ENCODE results near the gene ZNF236.
"Not testable (repeated sequence)": the region's sequence is repeated elsewhere in the genome, so short reads cannot be mapped to it uniquely, and the experiment has no call there.

The ZNF236 gene

GRCh38 chr18:76822506-76823160 lies at the start of gene ZNF236:
ZNF236 (plus strand) TSS chr18:76822557; CDS start chr18:76822608, 51 bp downstream.
- peak; percentile 28; the same call in 1 of the 2 replicates for TF ChIP-seq POLR2A (IDR thresholded peaks at IDR 0.05; ENCODE audit: low read depth, low read length)
- FAIRE-seq, result no peak
- peak; percentile 7 for DNase-seq (ENCODE audit: insufficient read length, low spot score)

- DNase-seq (ENCODE audit: insufficient read length, low spot score) (no peak), FAIRE-seq (no peak)
- TF ChIP-seq POLR2A (IDR thresholded peaks at IDR 0.05; ENCODE audit: low read depth, low read length), result no peak
These were observed 49.7 kb upstream of the ZNF236 start for GRCh38 chr18:76772665-76773064.

DNA sequence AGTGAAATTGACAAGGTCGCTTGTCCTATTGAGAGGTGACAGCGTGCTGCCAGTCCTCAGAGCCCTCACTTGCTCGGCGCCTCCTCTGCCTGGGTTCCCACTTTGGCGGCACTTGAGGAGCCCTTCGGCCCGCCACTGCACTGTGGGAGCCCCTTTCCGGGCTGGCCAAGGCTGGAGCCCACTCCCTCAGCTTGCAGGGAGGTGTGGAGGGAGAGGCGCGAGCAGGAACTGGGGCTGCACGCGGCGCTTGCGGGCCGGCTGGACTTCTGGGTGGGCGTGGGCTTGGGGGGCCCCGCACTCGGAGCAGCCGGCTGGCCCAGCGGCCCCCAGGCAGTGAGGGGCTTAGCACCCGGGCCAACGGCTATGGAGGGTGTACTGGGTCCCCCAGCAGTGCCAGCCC lies 45.3 kb upstream of the ZNF236 start:
- DNase-seq (ENCODE audit: insufficient read length, low spot score); FAIRE-seq: not testable (repeated sequence)

DNA sequence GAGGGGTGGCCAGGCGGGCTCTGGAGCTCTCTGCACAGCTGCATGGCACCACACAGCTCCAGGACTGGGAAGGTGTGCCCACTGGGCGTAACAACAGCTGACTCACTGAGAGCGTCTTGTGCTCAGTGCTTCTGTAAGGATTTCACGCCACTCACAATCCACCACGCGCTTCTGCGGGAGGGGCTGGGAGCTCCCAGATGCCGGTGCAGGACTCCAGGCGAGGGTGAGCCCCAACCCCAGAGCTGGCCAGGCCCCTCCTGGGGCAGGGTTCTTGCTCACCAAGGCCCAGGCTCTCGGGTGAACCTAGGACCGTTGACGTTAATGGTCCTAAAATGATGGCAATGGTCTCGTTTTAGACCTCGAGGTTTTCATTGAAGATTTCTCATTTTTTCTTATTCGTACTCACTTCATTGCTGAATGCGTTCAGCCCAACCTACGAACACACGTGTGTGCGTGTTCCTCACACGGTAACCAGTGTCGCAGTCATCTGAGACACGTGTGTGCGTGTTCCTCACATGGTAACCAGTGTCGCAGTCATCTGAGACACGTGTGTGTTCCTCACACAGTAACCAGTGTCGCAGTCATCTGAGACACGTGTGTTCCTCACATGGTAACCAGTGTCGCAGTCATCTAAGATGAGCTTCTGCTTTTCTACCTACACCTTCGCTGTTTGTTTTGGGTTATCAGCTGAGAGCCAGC lies 38.4 kb upstream of the ZNF236 start:
- TF ChIP-seq POLR2A (IDR thresholded peaks at IDR 0.05; ENCODE audit: low read depth, low read length), result no peak
- FAIRE-seq, result no peak

GRCh38 chr18:76785872-76786271 lies 36.5 kb upstream of the ZNF236 start:
- no peak for FAIRE-seq
- no peak for TF ChIP-seq POLR2A (IDR thresholded peaks at IDR 0.05; ENCODE audit: low read depth, low read length)
- DNase-seq (ENCODE audit: insufficient read length, low spot score), result no peak

More for the DNA sequence above, 38.4 kb upstream of the ZNF236 start:
- no peak for DNase-seq (ENCODE audit: insufficient read length, low spot score)

GRCh38 chr18:76788571-76789317 lies 33.6 kb upstream of the ZNF236 start:
- DNase-seq (ENCODE audit: insufficient read length, low spot score) (no peak), FAIRE-seq (no peak)
- TF ChIP-seq POLR2A (IDR thresholded peaks at IDR 0.05; ENCODE audit: low read depth, low read length), result no peak

- DNase-seq (ENCODE audit: insufficient read length, low spot score) (no peak), FAIRE-seq (no peak)
- no peak for TF ChIP-seq POLR2A (IDR thresholded peaks at IDR 0.05; ENCODE audit: low read depth, low read length)
These were observed 31.3 kb upstream of the ZNF236 start for GRCh38 chr18:76791106-76791505.

- DNase-seq (ENCODE audit: insufficient read length, low spot score) (no peak), FAIRE-seq (no peak)
These were observed 30.7 kb upstream of the ZNF236 start for GRCh38 chr18:76791642-76792041.

DNA sequence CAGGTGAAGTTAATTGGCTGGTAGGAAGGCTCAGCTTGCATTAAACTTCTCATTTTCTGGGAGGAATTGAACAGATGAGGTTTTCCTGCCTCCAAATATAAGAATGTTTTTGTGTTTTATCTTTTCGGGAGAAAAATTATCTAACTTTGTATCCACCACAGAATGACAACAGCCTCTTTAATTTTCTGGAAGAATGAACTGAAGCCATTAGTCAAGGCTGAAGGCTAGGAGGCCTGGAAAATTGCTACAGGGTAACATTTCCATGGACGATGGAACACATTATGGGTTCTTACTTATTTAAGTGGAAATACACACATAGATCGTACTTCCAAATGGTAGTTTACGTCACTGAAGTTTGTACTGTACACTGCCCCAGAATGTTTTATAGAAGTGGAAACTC lies 28.0 kb upstream of the ZNF236 start:
- no peak for DNase-seq (ENCODE audit: insufficient read length, low spot score)
- FAIRE-seq, result no peak

More at GRCh38 chr18:76791642-76792041, 30.7 kb upstream of the ZNF236 start:
- no peak for TF ChIP-seq POLR2A (IDR thresholded peaks at IDR 0.05; ENCODE audit: low read depth, low read length)

GRCh38 chr18:76801567-76802505 lies 20.5 kb upstream of the ZNF236 start:
- DNase-seq (ENCODE audit: insufficient read length, low spot score), result peak; percentile 32
- FAIRE-seq, result no peak
- no peak for TF ChIP-seq POLR2A (IDR thresholded peaks at IDR 0.05; ENCODE audit: low read depth, low read length)

More for the DNA sequence above, 28.0 kb upstream of the ZNF236 start:
- TF ChIP-seq POLR2A (IDR thresholded peaks at IDR 0.05; ENCODE audit: low read depth, low read length), result no peak

DNA sequence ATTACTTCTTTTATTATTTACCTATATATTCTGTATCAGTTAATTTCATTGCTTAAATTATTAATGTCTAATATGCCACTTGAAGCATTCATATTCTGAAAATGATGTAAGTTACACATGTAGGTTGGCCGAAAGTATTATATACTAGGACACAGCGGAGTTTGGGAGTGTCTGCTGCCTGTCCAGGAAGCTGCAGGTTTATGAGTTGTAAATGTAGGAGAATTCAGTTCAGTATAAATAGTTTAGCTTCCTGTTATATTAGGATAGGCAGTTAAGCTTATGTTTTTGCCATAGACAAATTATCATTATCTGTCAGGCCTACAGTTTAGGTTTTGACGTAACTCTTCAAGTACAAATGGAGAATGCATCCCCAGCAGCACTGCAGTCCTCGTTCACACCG lies 18.9 kb upstream of the ZNF236 start:
- no peak for TF ChIP-seq POLR2A (IDR thresholded peaks at IDR 0.05; ENCODE audit: low read depth, low read length)
- no peak for FAIRE-seq
- no peak for DNase-seq (ENCODE audit: insufficient read length, low spot score)

GRCh38 chr18:76803814-76804213 lies 18.5 kb upstream of the ZNF236 start:
- FAIRE-seq (no peak), DNase-seq (ENCODE audit: insufficient read length, low spot score) (no peak)
- no peak for TF ChIP-seq POLR2A (IDR thresholded peaks at IDR 0.05; ENCODE audit: low read depth, low read length)

GRCh38 chr18:76805221-76805620 lies 17.1 kb upstream of the ZNF236 start:
- TF ChIP-seq POLR2A (IDR thresholded peaks at IDR 0.05; ENCODE audit: low read depth, low read length), result no peak
- FAIRE-seq (no peak), DNase-seq (ENCODE audit: insufficient read length, low spot score) (no peak)
